HepG2 (cell line): ENCODE data around the gene LIN28B.

Experiments used
- POLR2A ChIP-seq, 2 experiments: IDR thresholded peaks; 2 replicates each; pipeline ENCODE4 v1.6.1; 2011; ENCODE audit warnings: low read depth in 2 of 2, low read length in 2 of 2, mild to moderate bottlenecking in 1 of 2, moderate library complexity in 1 of 2; ENCODE audit not compliant: insufficient read depth in 1 of 2
- YY1 ChIP-seq: IDR thresholded peaks from 2 replicates; pipeline ENCODE4 v1.6.1; 2011; ENCODE audit warnings: low read length, low read depth, moderate library complexity, mild to moderate bottlenecking; ENCODE audit not compliant: insufficient read depth, insufficient replicate concordance
- ZHX2 ChIP-seq, 2 experiments: sonication (generic) in 1 of 2; formaldehyde crosslinking in 1 of 2; IDR thresholded peaks; 2 replicates each; pipeline versions ENCODE4 v1.6.1 to v1.9.0; 2014 to 2022; ENCODE audit warnings: antibody characterized with exemption in 1 of 2, borderline replicate concordance in 1 of 2, inconsistent platforms in 1 of 2, low read depth in 1 of 2, missing genetic modification reagents in 1 of 2

GRCh38 chr6:105066836-105067235 lies 109.9 kb downstream of the LIN28B start:
- no peak for TF ChIP-seq ZHX2 (IDR thresholded peaks at IDR 0.05; ENCODE audit: low read depth)
- no peak for TF ChIP-seq ZHX2 (CRISPR knock-in tag; IDR thresholded peaks at IDR 0.05; ENCODE audit: borderline replicate concordance)
- no peak for TF ChIP-seq YY1
- TF ChIP-seq POLR2A (IDR thresholded peaks at IDR 0.05; ENCODE audit: insufficient read depth in 1 of 2, low read depth in 2 of 2, low read length in 2 of 2), result no peak
